GM23338 (cell line): ENCODE measurements around the gene PCP4L1. TPM values are rescaled to one million over a fixed set of nuclear protein-coding genes. Genes with fewer than 3 reads are reported as not detected.

Experiments
- ATAC-seq: fragments of 200-7000 bp; cut with Tn5 transposase; 3 replicates; pipeline ENCODE4 v1.9.1; 2020
- DNase-seq: peaks from one replicate; pipeline ENCODE4 v3.0.0-alpha.2; 2015; ENCODE audit warnings: low spot score
- H2AFZ ChIP-seq: fragments of 200-600 bp; sonication (generic); 2 replicates; pipeline ENCODE4 v1.8.0; 2016; ENCODE audit warnings: antibody characterized with exemption, mild to moderate bottlenecking, moderate library complexity
- H3F3A ChIP-seq: fragments of 200-600 bp; sonication (generic); replicated peaks from 2 replicates; pipeline ENCODE4 v1.8.0; 2017; ENCODE audit warnings: antibody characterized with exemption, mixed run types, low read depth
- H3K27ac ChIP-seq: fragments of 200-600 bp; sonication (generic); 2 replicates; pipeline ENCODE4 v1.6.1; 2016; ENCODE audit warnings: low read depth
- H3K27me3 ChIP-seq: fragments of 200-600 bp; sonication (generic); 2 replicates; pipeline ENCODE4 v1.8.0; 2016; ENCODE audit warnings: mild to moderate bottlenecking, mixed run types, moderate library complexity; ENCODE audit not compliant: insufficient read depth
- H3K36me3 ChIP-seq: fragments of 200-600 bp; sonication (generic); 2 replicates; pipeline ENCODE4 v1.8.0; 2016; ENCODE audit warnings: mild to moderate bottlenecking; ENCODE audit not compliant: insufficient read depth
- H3K4me1 ChIP-seq: fragments of 200-600 bp; sonication (generic); 2 replicates; pipeline ENCODE4 v1.8.0; 2016; ENCODE audit warnings: mild to moderate bottlenecking, moderate library complexity; ENCODE audit not compliant: insufficient read depth
- H3K4me2 ChIP-seq: fragments of 200-600 bp; sonication (generic); 2 replicates; pipeline ENCODE4 v1.7.1; 2017; ENCODE audit warnings: mixed run types
- H3K4me3 ChIP-seq: fragments of 200-600 bp; sonication (generic); 2 replicates; pipeline ENCODE4 v1.6.1; 2016; ENCODE audit warnings: mixed run types
- H3K79me2 ChIP-seq: fragments of 200-600 bp; sonication (generic); replicated peaks from 2 replicates; pipeline ENCODE4 v1.8.0; 2017; ENCODE audit warnings: mild to moderate bottlenecking; ENCODE audit not compliant: insufficient read depth
- H3K9me2 ChIP-seq: fragments of 200-600 bp; sonication (generic); 2 replicates; pipeline ENCODE4 v1.8.0; 2017; ENCODE audit not compliant: insufficient read depth
- H4K20me1 ChIP-seq: fragments of 200-600 bp; sonication (generic); replicated peaks from 2 replicates; pipeline ENCODE4 v1.8.0; 2017; ENCODE audit warnings: mild to moderate bottlenecking; ENCODE audit not compliant: insufficient read depth
- H3K27ac Mint-ChIP-seq: 2 replicates; pipeline ENCODE4 v1.8.0; 2020; ENCODE audit warnings: inconsistent platforms, mild to moderate bottlenecking, moderate library complexity, mixed read lengths
- H3K27me3 Mint-ChIP-seq: 3 replicates; pipeline ENCODE4 v1.8.0; 2022; ENCODE audit warnings: low read depth, mild to moderate bottlenecking, moderate library complexity, mixed read lengths, inconsistent platforms; ENCODE audit not compliant: insufficient read depth, poor library complexity
- H3K36me3 Mint-ChIP-seq: 3 replicates; pipeline ENCODE4 v1.8.0; 2021; ENCODE audit warnings: low read depth, mild to moderate bottlenecking, inconsistent platforms, moderate library complexity, mixed read lengths
- H3K4me1 Mint-ChIP-seq: 3 replicates; pipeline ENCODE4 v1.8.0; 2020; ENCODE audit warnings: mild to moderate bottlenecking, inconsistent platforms, mixed read lengths
- H3K4me3 Mint-ChIP-seq: 3 replicates; pipeline ENCODE4 v1.8.0; 2021; ENCODE audit warnings: moderate library complexity, mild to moderate bottlenecking, inconsistent platforms, mixed read lengths
- H3K9me3 Mint-ChIP-seq: 3 replicates; pipeline ENCODE4 v1.8.0; 2020; ENCODE audit warnings: moderate library complexity, mild to moderate bottlenecking, inconsistent platforms, mixed read lengths
- CREB1 ChIP-seq: fragments of 250-450 bp; sonication (Bioruptor Pico); IDR thresholded peaks from 2 replicates; pipeline ENCODE4 v1.5.0; 2020; ENCODE audit warnings: low read depth, mild to moderate bottlenecking, moderate library complexity
- EZH2 ChIP-seq: fragments of 200-600 bp; sonication (generic); IDR thresholded peaks from one replicate; pipeline ENCODE4 v1.8.0; 2017; ENCODE audit warnings: antibody characterized with exemption, mild to moderate bottlenecking, low read depth; ENCODE audit not compliant: unreplicated experiment
- EZH2phosphoT487 ChIP-seq: fragments of 200-600 bp; sonication (generic); IDR thresholded peaks from one replicate; pipeline ENCODE4 v1.8.1; 2018; ENCODE audit warnings: antibody characterized with exemption; ENCODE audit not compliant: unreplicated experiment
- JUNB ChIP-seq: IDR thresholded peaks from one replicate; pipeline ENCODE4 v1.6.1; 2016; ENCODE audit warnings: antibody characterized with exemption; ENCODE audit not compliant: unreplicated experiment
- NANOG ChIP-seq: IDR thresholded peaks from 2 replicates; pipeline ENCODE4 v1.6.1; 2016; ENCODE audit warnings: antibody characterized with exemption, borderline replicate concordance
- POLR2AphosphoS5 ChIP-seq: IDR thresholded peaks from 2 replicates; pipeline ENCODE4 v1.6.1; 2016; ENCODE audit warnings: antibody characterized with exemption, low read depth
- STAT1 ChIP-seq: IDR thresholded peaks from one replicate; pipeline ENCODE4 v1.6.1; 2016; ENCODE audit warnings: antibody characterized with exemption; ENCODE audit not compliant: unreplicated experiment
- ZNF114 ChIP-seq: fragments of 250-450 bp; sonication (Bioruptor Pico); IDR thresholded peaks from 2 replicates; pipeline ENCODE4 v1.5.0; 2020; ENCODE audit warnings: mild to moderate bottlenecking, moderate library complexity
- ZNF331 ChIP-seq: fragments of 250-450 bp; sonication (Bioruptor Pico); IDR thresholded peaks from 2 replicates; pipeline ENCODE4 v1.5.0; 2020; ENCODE audit warnings: low read depth, mild to moderate bottlenecking, moderate library complexity
- polyA plus RNA-seq: library from polyadenylated mRNA; unstranded; fragments of >200 nt; fragmentation: Nextera tagmentation; extraction: Ambion mirVana; gene quantifications from 2 replicates; pipeline ENCODE4 v1.2.1, GENCODE V29; 2016
- total RNA-seq: library from RNA; depleted of rRNA; stranded (reverse); fragments of >200 nt; shearing (Covaris generic); gene quantifications from 2 replicates; pipeline ENCODE4 v1.2.3, GENCODE V29; 2014
- TF ChIP-seq, protein P1 (sequence below): IDR thresholded peaks from one replicate; pipeline ENCODE4 v1.6.1; 2018; ENCODE audit warnings: antibody characterized with exemption; ENCODE audit not compliant: unreplicated experiment
- TF ChIP-seq, protein P2 (sequence below), 2 experiments: fragments of 200-600 bp in 1 of 2; sonication (generic) in 1 of 2; conservative IDR thresholded peaks; 2 replicates each; pipeline versions ENCODE4 v1.5.1 to v1.6.1; 2016 to 2017; ENCODE audit warnings: antibody characterized with exemption in 2 of 2, low read depth in 2 of 2, mild to moderate bottlenecking in 2 of 2, moderate library complexity in 1 of 2
- TF ChIP-seq, protein P3 (sequence below): IDR thresholded peaks from 2 replicates; pipeline ENCODE4 v1.6.1; 2016; ENCODE audit warnings: antibody characterized with exemption

Gene PCP4L1
- total and polyA plus RNA-seq, 2 experiments from 2014 or later = 1.4 to 1.7 TPM

- TF ChIP-seq, protein P1, sequence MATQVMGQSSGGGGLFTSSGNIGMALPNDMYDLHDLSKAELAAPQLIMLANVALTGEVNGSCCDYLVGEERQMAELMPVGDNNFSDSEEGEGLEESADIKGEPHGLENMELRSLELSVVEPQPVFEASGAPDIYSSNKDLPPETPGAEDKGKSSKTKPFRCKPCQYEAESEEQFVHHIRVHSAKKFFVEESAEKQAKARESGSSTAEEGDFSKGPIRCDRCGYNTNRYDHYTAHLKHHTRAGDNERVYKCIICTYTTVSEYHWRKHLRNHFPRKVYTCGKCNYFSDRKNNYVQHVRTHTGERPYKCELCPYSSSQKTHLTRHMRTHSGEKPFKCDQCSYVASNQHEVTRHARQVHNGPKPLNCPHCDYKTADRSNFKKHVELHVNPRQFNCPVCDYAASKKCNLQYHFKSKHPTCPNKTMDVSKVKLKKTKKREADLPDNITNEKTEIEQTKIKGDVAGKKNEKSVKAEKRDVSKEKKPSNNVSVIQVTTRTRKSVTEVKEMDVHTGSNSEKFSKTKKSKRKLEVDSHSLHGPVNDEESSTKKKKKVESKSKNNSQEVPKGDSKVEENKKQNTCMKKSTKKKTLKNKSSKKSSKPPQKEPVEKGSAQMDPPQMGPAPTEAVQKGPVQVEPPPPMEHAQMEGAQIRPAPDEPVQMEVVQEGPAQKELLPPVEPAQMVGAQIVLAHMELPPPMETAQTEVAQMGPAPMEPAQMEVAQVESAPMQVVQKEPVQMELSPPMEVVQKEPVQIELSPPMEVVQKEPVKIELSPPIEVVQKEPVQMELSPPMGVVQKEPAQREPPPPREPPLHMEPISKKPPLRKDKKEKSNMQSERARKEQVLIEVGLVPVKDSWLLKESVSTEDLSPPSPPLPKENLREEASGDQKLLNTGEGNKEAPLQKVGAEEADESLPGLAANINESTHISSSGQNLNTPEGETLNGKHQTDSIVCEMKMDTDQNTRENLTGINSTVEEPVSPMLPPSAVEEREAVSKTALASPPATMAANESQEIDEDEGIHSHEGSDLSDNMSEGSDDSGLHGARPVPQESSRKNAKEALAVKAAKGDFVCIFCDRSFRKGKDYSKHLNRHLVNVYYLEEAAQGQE = no peak
- no peak for TF ChIP-seq STAT1
- TF ChIP-seq CREB1 (CRISPR knock-in tag) = no peak
- TF ChIP-seq NANOG = no peak
- TF ChIP-seq, protein P2, sequence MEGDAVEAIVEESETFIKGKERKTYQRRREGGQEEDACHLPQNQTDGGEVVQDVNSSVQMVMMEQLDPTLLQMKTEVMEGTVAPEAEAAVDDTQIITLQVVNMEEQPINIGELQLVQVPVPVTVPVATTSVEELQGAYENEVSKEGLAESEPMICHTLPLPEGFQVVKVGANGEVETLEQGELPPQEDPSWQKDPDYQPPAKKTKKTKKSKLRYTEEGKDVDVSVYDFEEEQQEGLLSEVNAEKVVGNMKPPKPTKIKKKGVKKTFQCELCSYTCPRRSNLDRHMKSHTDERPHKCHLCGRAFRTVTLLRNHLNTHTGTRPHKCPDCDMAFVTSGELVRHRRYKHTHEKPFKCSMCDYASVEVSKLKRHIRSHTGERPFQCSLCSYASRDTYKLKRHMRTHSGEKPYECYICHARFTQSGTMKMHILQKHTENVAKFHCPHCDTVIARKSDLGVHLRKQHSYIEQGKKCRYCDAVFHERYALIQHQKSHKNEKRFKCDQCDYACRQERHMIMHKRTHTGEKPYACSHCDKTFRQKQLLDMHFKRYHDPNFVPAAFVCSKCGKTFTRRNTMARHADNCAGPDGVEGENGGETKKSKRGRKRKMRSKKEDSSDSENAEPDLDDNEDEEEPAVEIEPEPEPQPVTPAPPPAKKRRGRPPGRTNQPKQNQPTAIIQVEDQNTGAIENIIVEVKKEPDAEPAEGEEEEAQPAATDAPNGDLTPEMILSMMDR (conservative IDR thresholded peaks at IDR 0.05; ENCODE audit: low read depth in 2 of 2) = no peak
- no peak for TF ChIP-seq EZH2
- no peak for TF ChIP-seq JUNB
- TF ChIP-seq, protein P3, sequence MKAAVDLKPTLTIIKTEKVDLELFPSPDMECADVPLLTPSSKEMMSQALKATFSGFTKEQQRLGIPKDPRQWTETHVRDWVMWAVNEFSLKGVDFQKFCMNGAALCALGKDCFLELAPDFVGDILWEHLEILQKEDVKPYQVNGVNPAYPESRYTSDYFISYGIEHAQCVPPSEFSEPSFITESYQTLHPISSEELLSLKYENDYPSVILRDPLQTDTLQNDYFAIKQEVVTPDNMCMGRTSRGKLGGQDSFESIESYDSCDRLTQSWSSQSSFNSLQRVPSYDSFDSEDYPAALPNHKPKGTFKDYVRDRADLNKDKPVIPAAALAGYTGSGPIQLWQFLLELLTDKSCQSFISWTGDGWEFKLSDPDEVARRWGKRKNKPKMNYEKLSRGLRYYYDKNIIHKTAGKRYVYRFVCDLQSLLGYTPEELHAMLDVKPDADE = no peak
- no peak for TF ChIP-seq ZNF114
- TF ChIP-seq ZNF331 (CRISPR knock-in tag) = no peak
- no peak for TF ChIP-seq POLR2AphosphoS5
These were observed 1.2 kb downstream of the PCP4L1 start (continued) for GRCh38 chr1:161259765-161260164.

GRCh38 chr1:161260376-161261260 lies 2.1 kb downstream of the PCP4L1 start:
- peaks cover 42% of the 10 kb centered on the region for H3K27me3 Mint-ChIP-seq
- no peak for TF ChIP-seq ZNF114
- no peak for TF ChIP-seq CREB1 (CRISPR knock-in tag)
- TF ChIP-seq JUNB = no peak
- TF ChIP-seq, protein P2 (conservative IDR thresholded peaks at IDR 0.05; ENCODE audit: low read depth in 2 of 2) = no peak
- no peak for TF ChIP-seq NANOG
- TF ChIP-seq EZH2phosphoT487 = no peak
- TF ChIP-seq POLR2AphosphoS5 = no peak
- TF ChIP-seq ZNF331 (CRISPR knock-in tag) = no peak

More at GRCh38 chr1:161260376-161261260, 2.1 kb downstream of the PCP4L1 start:
- DNase-seq (no peak), ATAC-seq (0 out of 3 replicates have a peak, but pooled peaks have one; percentile 6)
- Histone ChIP-seq H3F3A (0 out of 2 replicates have a peak, but pooled peaks cover 7% of the 10 kb centered on the region), H4K20me1 (no peaks in the 10 kb centered on the region), H3K4me2 (peak overlapping the region; percentile 48; the same call in 1 of the 2 replicates), H3K4me3 (no peak overlapping the region), H3K9me2 (no peaks in the 10 kb centered on the region), H2AFZ (0 out of 2 replicates have a peak overlapping the region, but pooled peaks have one; percentile 47), H3K4me1 (peaks cover 8% of the 10 kb centered on the region), H3K27me3 (peaks cover 38% of the 10 kb centered on the region), H3K79me2 (no peaks in the 10 kb centered on the region), H3K27ac (no peak overlapping the region), H3K36me3 (peaks cover 7% of the 10 kb centered on the region; the same call in 1 of the 2 replicates)
- H3K27ac Mint-ChIP-seq = no peak overlapping the region
- H3K36me3 Mint-ChIP-seq = peaks cover 16% of the 10 kb centered on the region
- no peak overlapping the region; the same call in 2 of the 3 replicates for H3K4me3 Mint-ChIP-seq
- peaks cover 21% of the 10 kb centered on the region for H3K4me1 Mint-ChIP-seq
- peaks cover 26% of the 10 kb centered on the region for H3K9me3 Mint-ChIP-seq
